ENCODE results near the gene NF2.

Gene NF2

GRCh38 chr22:29703569-29704195 is 100.2 kb downstream of the NF2 start:
- no peak for DNase-seq

GRCh38 chr22:29704528-29705285 is 101.3 kb downstream of the NF2 start:
- peak; percentile 55 to 72 for DNase-seq

GRCh38 chr22:29705651-29706050 is 102.2 kb downstream of the NF2 start:
- no peak for DNase-seq

- peak; percentile 35 to 61 for DNase-seq
Measured at GRCh38 chr22:29706486-29706885, 103.1 kb downstream of the NF2 start.

GRCh38 chr22:29707010-29707409 is 103.6 kb downstream of the NF2 start:
- peak; percentile 73 to 90 for DNase-seq

- no peak for DNase-seq
Measured at GRCh38 chr22:29707471-29707870, 104.0 kb downstream of the NF2 start.

GRCh38 chr22:29710193-29710592 is 106.8 kb downstream of the NF2 start:
- peak; percentile 34 to 39 for DNase-seq

GRCh38 chr22:29710922-29711593 is 107.6 kb downstream of the NF2 start:
- peak; percentile 76 to 92 for DNase-seq

- DNase-seq = no peak
Measured at GRCh38 chr22:29712119-29712518, 108.7 kb downstream of the NF2 start.

- no peak for DNase-seq
Measured at GRCh38 chr22:29713156-29713727, 109.8 kb downstream of the NF2 start.

- DNase-seq = peak; percentile 76 to 88
Measured at GRCh38 chr22:29715240-29715639, 111.8 kb downstream of the NF2 start.

GRCh38 chr22:29715705-29716104 is 112.3 kb downstream of the NF2 start:
- no peak for DNase-seq

- DNase-seq = peak; percentile 28 to 67
Measured at GRCh38 chr22:29716814-29717545, 113.5 kb downstream of the NF2 start.

GRCh38 chr22:29717789-29718188 is 114.4 kb downstream of the NF2 start:
- DNase-seq = peak; percentile 44 to 53

GRCh38 chr22:29718949-29719898 is 115.8 kb downstream of the NF2 start:
- DNase-seq = peak in 1 of 2 experiments; percentile 52

GRCh38 chr22:29719899-29720645 is 116.6 kb downstream of the NF2 start, which contains the start of gene CABP7:
TSS of gene CABP7 (plus strand) at chr22:29720003. CDS start at chr22:29720425, 422 bp downstream.
- no peak for DNase-seq

GRCh38 chr22:29720811-29721323 is 117.4 kb downstream of the NF2 start:
- DNase-seq = no peak

GRCh38 chr22:29722151-29722550 is 118.7 kb downstream of the NF2 start:
- peak in 1 of 2 experiments; percentile 21 for DNase-seq

- no peak for DNase-seq
Measured at GRCh38 chr22:29722587-29722986, 119.2 kb downstream of the NF2 start.

GRCh38 chr22:29723766-29724165 is 120.3 kb downstream of the NF2 start:
- DNase-seq = no peak
